Tibial artery (tissue), 4 donors: Measurements from ENCODE around the gene IRF7.

Source experiments
- DNase-seq, 2 donors: peaks; one replicate each; pipeline ENCODE4 v3.0.0-alpha.2; 2019
- H3K27ac ChIP-seq, 2 donors: fragments of 200-600 bp; sonication (generic) in 1 of 2; 1 replicate in 1 of 2; 2 replicates in 1 of 2; pipeline ENCODE4 v1.5.1; 2018 to 2019; ENCODE audit warnings: mild to moderate bottlenecking in 1 of 2
- H3K27me3 ChIP-seq, 2 donors: fragments of 200-600 bp; sonication (generic) in 1 of 2; one replicate each; pipeline versions ENCODE4 v1.5.1 to v1.6.0; 2016 to 2019
- H3K36me3 ChIP-seq, 3 donors: fragments of 200-600 bp; sonication (generic) in 2 of 3; one replicate each; pipeline ENCODE4 v1.5.1; 2016 to 2019; ENCODE audit warnings: mild to moderate bottlenecking in 2 of 3
- H3K4me1 ChIP-seq, 4 donors: fragments of 200-600 bp; sonication (generic) in 2 of 4; 1 replicate in 3 of 4; 2 replicates in 1 of 4; pipeline ENCODE4 v1.5.1; 2016 to 2019
- H3K4me3 ChIP-seq, 2 donors: fragments of 200-600 bp; sonication (generic) in 1 of 2; 1 replicate in 1 of 2; 2 replicates in 1 of 2; pipeline ENCODE4 v1.5.1; 2018 to 2019; ENCODE audit warnings: mild to moderate bottlenecking in 2 of 2
- H3K9me3 ChIP-seq, 3 donors: fragments of 200-600 bp; sonication (generic) in 1 of 3; one replicate each; pipeline ENCODE4 v1.5.1; 2016 to 2019
- CTCF ChIP-seq, 2 experiments: fragments of 200-600 bp in 1 of 2; fragments of 450-650 bp in 1 of 2; IDR thresholded peaks; one replicate each; pipeline ENCODE4 v1.5.1; 2017 to 2019; ENCODE audit warnings: antibody characterized with exemption in 2 of 2, mild to moderate bottlenecking in 1 of 2, moderate library complexity in 1 of 2
- intact Hi-C: fragments of 100-400 bp; cut with DNase I; formaldehyde crosslinking; loops from one replicate; pipeline ENCODE4 v1.15.0; 2023; ENCODE audit warnings: low total_unique reads

Gene IRF7

DNA sequence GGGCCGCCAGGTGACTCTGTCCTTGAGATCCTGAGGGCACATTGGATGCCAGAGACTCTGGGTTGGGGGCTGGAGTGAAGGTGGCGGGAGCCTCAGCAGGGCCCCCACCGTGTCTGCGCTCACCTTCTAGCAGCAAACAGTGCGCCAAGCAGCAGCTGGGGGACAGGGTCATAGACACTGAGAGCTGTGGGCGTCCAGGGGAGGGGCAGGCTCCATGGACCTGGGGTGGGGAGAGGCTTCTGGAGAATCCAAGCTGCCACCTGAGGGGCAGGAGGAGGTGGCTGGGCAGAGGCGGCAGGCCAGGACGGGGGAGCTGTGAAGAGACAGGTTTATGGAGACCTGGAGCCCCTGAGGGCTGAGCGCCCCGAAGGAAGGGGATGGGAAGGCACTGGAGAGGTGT lies 31.5 kb downstream of the IRF7 start:
- no peak for TF ChIP-seq CTCF (IDR thresholded peaks at IDR 0.05)
- Histone ChIP-seq H3K27me3 (no peaks in the 10 kb centered on the region), H3K36me3 (peaks cover 49 to 79% (median 72%) of the 10 kb centered on the region in 3 donors), H3K27ac (no peak overlapping the region), H3K9me3 (no peaks in the 10 kb centered on the region), H3K4me1 (peaks cover 0 to 21% (median 14%) of the 10 kb centered on the region in 4 donors), H3K4me3 (no peak overlapping the region)
- intact Hi-C loops, result no loop called here
- DNase-seq, result no peak

GRCh38 chr11:581752-582151 lies 34.0 kb downstream of the IRF7 start:
- peaks cover 35 to 54% (median 47%) of the 10 kb centered on the region in 3 donors for H3K36me3 ChIP-seq
- H3K27me3 ChIP-seq, result no peaks in the 10 kb centered on the region
- H3K4me1 ChIP-seq, result peaks cover 0 to 46% (median 36%) of the 10 kb centered on the region in 4 donors
- intact Hi-C loops, result no loop called here
- H3K27ac ChIP-seq, result no peak overlapping the region
- no peak for DNase-seq
- no peak for TF ChIP-seq CTCF (IDR thresholded peaks at IDR 0.05)
- H3K9me3 ChIP-seq, result no peaks in the 10 kb centered on the region
- no peak overlapping the region for H3K4me3 ChIP-seq

- H3K36me3 ChIP-seq, result peaks cover 34 to 50% (median 43%) of the 10 kb centered on the region in 3 donors
- peaks cover 0 to 46% (median 36%) of the 10 kb centered on the region in 4 donors for H3K4me1 ChIP-seq
- intact Hi-C loops, result no loop called here
- DNase-seq, result no peak
- no peak for TF ChIP-seq CTCF (IDR thresholded peaks at IDR 0.05)
- H3K27ac ChIP-seq, result no peak overlapping the region
- H3K27me3 ChIP-seq, result no peaks in the 10 kb centered on the region
- H3K9me3 ChIP-seq, result no peaks in the 10 kb centered on the region
- H3K4me3 ChIP-seq, result no peak overlapping the region
These were observed 34.4 kb downstream of the IRF7 start for GRCh38 chr11:581342-581741.

GRCh38 chr11:579830-580601 lies 35.7 kb downstream of the IRF7 start:
- Histone ChIP-seq H3K9me3 (no peaks in the 10 kb centered on the region), H3K4me3 (no peak overlapping the region), H3K27me3 (no peaks in the 10 kb centered on the region), H3K36me3 (peaks cover 34 to 37% (median 37%) of the 10 kb centered on the region in 3 donors), H3K4me1 (peaks cover 0 to 51% (median 41%) of the 10 kb centered on the region in 4 donors), H3K27ac (no peak overlapping the region)
- intact Hi-C loops, result loop anchor here (5.0 to 10.0 kb wide), 2 partner anchors 32 to 225 kb away; partner anchors contain the start of genes PIDD1 and RPLP2
- TF ChIP-seq CTCF (IDR thresholded peaks at IDR 0.05), result no peak
- no peak for DNase-seq

DNA sequence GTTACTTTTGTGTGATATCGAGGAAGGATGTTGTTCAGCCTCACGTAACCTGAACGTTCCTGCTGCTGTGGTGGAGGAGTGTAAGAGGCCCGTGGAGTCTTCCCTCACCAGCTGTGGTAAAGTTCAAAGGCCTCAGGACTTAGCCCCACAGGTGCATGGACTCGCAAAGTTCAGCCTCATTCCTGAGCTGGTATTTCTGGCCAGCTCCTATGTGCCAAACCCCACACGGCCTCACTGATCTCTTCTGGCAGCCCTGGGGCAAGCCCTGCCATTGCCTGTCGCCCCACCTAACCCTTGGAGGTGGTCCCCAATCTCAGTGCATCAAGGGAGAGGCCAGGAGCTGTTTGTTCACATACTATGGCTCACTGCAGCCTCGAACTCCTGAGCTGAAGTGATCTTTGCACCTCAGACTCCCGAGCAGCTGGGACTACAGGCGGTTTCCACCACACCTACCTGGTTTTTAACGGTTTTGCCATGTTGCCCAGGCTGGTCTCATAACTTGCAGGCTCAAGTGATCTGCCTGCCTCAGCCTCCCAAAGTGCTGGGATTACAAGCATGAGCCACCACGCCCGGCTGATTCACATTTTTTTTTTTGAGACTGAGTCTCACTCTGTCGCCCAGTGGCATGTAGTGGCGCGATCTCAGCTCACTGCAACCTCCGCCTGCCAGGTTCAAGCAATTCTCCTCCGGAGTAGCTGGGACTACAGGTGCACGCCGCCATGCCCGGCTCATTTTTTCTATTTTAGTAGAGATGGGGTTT lies 37.3 kb downstream of the IRF7 start:
- no peak overlapping the region for H3K27ac ChIP-seq
- DNase-seq, result no peak
- no peaks in the 10 kb centered on the region for H3K9me3 ChIP-seq
- intact Hi-C loops, result loop anchor here (5.0 to 10.0 kb wide), 2 partner anchors 34 to 226 kb away; partner anchors contain the start of genes PIDD1 and RPLP2
- TF ChIP-seq CTCF (IDR thresholded peaks at IDR 0.05), result no peak
- H3K27me3 ChIP-seq, result no peaks in the 10 kb centered on the region
- H3K36me3 ChIP-seq, result peaks cover 19 to 22% (median 21%) of the 10 kb centered on the region in 3 donors
- H3K4me3 ChIP-seq, result peak overlapping the region in 1 of 2 donors; percentile 89
- peaks cover 0 to 53% (median 44%) of the 10 kb centered on the region in 4 donors for H3K4me1 ChIP-seq
